Stomach smooth muscle (tissue), 2 donors: Measurements from ENCODE around the gene CA4.
"Not testable (repeated sequence)": the region's sequence is repeated elsewhere in the genome, so short reads cannot be mapped to it uniquely, and the experiment has no call there.

Experiments
- H3K27ac ChIP-seq: one replicate; pipeline ENCODE4 v1.7.0; 2013; ENCODE audit warnings: mild to moderate bottlenecking, low read length, inconsistent platforms
- H3K27me3 ChIP-seq, 2 donors: one replicate each; pipeline ENCODE4 v1.7.0; 2013; ENCODE audit warnings: low read length in 2 of 2; ENCODE audit not compliant: insufficient read depth in 2 of 2, control insufficient read depth in 1 of 2
- H3K36me3 ChIP-seq, 2 donors: one replicate each; pipeline ENCODE4 v1.7.0; 2013; ENCODE audit warnings: low read length in 2 of 2; ENCODE audit not compliant: control insufficient read depth in 2 of 2, insufficient read depth in 2 of 2
- H3K4me1 ChIP-seq: one replicate; pipeline ENCODE4 v1.7.0; 2013; ENCODE audit warnings: low read length; ENCODE audit not compliant: control insufficient read depth, insufficient read depth
- H3K4me3 ChIP-seq, 2 donors: one replicate each; pipeline ENCODE4 v1.7.0; 2013; ENCODE audit warnings: low read length in 2 of 2
- H3K9ac ChIP-seq, 2 donors: one replicate each; pipeline ENCODE4 v1.7.0; 2013; ENCODE audit warnings: low read length in 2 of 2, mild to moderate bottlenecking in 1 of 2
- H3K9me3 ChIP-seq, 2 donors: one replicate each; pipeline ENCODE4 v1.7.0; 2013; ENCODE audit warnings: low read length in 2 of 2; ENCODE audit not compliant: control insufficient read depth in 2 of 2
- donor health status: healthy.
- donor health status: Pancreatic carcinoma.

CA4 gene

GRCh38 chr17:60167065-60167741 lies 17.4 kb downstream of the CA4 start:
- Histone ChIP-seq H3K36me3 (no peaks in the 10 kb centered on the region), H3K27ac (no peak overlapping the region), H3K9me3 (no peaks in the 10 kb centered on the region), H3K9ac (no peak overlapping the region), H3K27me3 (peaks cover 3 to 5% of the 10 kb centered on the region in 2 donors), H3K4me1 (peaks cover 3% of the 10 kb centered on the region), H3K4me3 (no peak overlapping the region)

- Histone ChIP-seq H3K36me3 (no peaks in the 10 kb centered on the region), H3K9ac (no peak overlapping the region), H3K4me1 (no peaks in the 10 kb centered on the region), H3K27ac (no peak overlapping the region), H3K4me3 (no peak overlapping the region), H3K27me3 (peaks cover 0 to 5% of the 10 kb centered on the region in 2 donors), H3K9me3 (no peaks in the 10 kb centered on the region)
Measured at GRCh38 chr17:60168654-60169053, 18.9 kb downstream of the CA4 start.

DNA sequence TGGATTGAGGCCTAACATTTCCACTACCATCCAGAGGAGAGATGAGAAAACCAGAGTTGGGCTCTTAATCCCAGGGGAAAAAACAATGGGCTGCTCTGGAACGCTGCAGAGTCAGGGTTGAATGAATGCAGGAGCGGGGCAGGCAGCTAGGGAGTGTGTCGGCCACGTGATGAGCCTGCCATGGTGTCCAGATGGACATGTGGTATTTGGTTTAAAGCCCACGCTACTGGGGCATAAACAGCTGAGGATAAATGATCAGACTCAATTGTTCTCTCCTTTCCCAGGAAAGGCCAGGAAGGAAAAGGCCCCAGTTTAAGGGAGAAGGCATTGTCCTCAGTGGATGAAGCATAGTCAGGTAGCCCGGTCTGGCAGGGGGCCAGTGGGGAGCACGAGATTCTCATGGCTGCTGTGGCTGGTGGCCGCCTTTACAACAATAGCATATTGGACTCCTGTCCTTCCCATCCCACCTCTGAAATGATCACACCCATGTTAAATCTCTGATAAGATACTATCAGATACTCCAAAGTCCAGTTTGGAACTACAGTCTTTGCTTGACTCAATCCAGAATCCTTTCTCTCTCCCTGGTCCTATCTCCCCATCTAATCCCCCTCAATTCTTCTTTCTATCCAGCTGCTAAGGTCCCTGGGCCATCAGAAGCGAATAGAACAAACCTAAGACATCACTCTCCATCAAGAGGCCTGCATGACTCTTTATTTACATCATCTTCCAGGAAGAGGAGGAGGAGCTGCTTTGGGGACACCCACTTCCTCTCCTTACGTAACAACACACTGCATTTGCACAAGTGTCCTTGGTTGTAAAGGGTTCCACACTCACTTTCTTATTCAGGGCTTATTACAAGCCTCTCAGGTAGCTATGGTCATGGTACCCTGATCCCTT lies 20.4 kb downstream of the CA4 start:
- no peak overlapping the region for H3K9ac ChIP-seq
- H3K27me3 ChIP-seq = peaks cover 0 to 4% of the 10 kb centered on the region in 2 donors
- H3K4me3 ChIP-seq = no peak overlapping the region
- no peaks in the 10 kb centered on the region for H3K4me1 ChIP-seq
- no peaks in the 10 kb centered on the region for H3K9me3 ChIP-seq
- no peak overlapping the region for H3K27ac ChIP-seq
- no peaks in the 10 kb centered on the region for H3K36me3 ChIP-seq

DNA sequence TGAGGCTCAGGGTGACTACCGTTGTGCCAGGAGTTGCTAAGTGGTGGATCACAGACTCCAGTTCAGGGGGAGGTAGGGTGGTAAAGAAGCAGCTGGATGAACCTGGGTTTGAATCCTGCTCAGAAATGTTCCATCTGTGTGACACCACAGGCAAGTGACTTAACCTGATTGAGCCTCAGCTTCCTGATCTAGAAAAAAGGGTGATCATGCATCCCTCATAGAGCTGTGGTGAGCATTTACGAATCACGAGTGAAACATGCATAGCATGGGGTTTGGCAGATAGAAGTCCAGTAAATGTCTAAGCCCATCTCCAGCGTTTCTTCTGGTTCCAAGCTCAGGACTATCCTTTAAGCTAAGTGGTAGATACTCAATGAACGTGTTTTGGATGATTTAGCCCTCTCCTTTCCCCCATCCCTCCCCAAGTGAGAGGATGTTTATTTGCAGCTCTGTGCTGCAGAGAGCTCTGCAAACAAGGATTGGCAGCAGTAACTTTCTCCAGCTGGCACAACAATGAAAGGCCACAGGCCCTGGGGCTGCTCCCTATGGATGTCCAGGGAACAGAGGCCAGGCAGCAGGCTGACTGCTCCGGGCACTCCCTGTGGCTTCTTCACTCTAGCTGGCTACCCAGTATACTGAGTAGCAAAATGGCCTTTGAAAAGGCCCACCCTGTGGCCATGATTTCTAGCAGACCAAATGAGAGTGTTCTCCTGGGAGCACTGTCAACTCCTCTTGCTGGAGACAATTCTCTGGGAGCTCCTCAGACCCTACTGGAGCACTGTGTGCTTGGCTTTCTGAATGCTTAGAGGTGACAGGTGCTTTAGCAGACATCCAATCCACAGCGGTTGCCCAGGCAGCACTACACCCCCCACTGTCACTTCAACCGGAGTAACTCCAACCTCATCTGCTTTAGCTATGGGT lies 21.3 kb downstream of the CA4 start:
- no peaks in the 10 kb centered on the region for H3K4me1 ChIP-seq
- no peaks in the 10 kb centered on the region for H3K9me3 ChIP-seq
- H3K27ac ChIP-seq = no peak overlapping the region
- no peak overlapping the region for H3K4me3 ChIP-seq
- H3K36me3 ChIP-seq = no peaks in the 10 kb centered on the region
- no peak overlapping the region for H3K9ac ChIP-seq
- H3K27me3 ChIP-seq = no peaks in the 10 kb centered on the region

DNA sequence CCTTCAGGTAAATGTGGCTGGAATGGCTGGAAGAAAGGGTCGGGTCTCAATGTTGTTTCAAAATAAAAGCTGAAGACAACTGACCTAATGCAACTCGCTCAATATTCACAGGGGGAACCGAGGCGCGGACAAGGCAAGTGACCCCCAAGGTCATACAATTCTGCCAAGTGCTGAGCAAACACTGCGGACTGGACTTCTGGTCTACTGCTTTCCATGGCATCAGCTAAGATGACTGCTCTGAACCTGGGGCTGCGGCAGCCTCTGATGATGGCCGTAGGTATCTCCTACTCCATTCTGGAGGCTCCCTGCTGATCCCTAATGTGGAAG lies 21.9 kb downstream of the CA4 start:
- H3K36me3 ChIP-seq = peaks cover 0 to 1% of the 10 kb centered on the region in 2 donors
- no peaks in the 10 kb centered on the region for H3K9me3 ChIP-seq
- no peak overlapping the region for H3K27ac ChIP-seq
- no peak overlapping the region for H3K9ac ChIP-seq
- H3K4me3 ChIP-seq = no peak overlapping the region
- H3K4me1 ChIP-seq = no peaks in the 10 kb centered on the region
- no peaks in the 10 kb centered on the region for H3K27me3 ChIP-seq

GRCh38 chr17:60173304-60173819 lies 23.6 kb downstream of the CA4 start:
- Histone ChIP-seq H3K4me1 (no peaks in the 10 kb centered on the region), H3K9ac (no peak overlapping the region), H3K27ac (no peak overlapping the region), H3K9me3 (no peaks in the 10 kb centered on the region), H3K27me3 (no peaks in the 10 kb centered on the region), H3K4me3 (no peak overlapping the region), H3K36me3 (peaks cover 0 to 5% of the 10 kb centered on the region in 2 donors)

DNA sequence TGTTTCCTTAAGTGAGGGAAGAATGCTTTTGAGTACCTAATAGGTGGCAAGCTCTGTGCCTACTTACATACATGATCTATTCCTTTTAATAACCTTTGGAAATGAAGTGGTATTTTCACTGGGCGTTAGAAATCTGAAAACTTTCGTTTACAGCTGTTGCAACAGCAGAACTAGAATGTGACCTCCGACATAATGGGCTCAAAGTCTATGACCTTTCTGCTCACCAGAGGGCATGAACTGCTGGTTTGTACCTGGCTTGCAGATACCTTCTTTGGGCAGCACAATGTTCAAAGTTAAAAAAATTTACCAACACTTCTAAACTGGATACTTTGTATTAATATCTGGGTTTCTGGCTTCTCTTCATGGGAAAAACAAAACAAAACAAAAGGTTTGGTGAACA lies 24.3 kb downstream of the CA4 start:
- Histone ChIP-seq H3K4me1 (no peaks in the 10 kb centered on the region), H3K27me3 (no peaks in the 10 kb centered on the region), H3K36me3 (peaks cover 0 to 6% of the 10 kb centered on the region in 2 donors), H3K4me3 (no peak overlapping the region), H3K9me3 (no peaks in the 10 kb centered on the region), H3K27ac (no peak overlapping the region), H3K9ac (no peak overlapping the region)

DNA sequence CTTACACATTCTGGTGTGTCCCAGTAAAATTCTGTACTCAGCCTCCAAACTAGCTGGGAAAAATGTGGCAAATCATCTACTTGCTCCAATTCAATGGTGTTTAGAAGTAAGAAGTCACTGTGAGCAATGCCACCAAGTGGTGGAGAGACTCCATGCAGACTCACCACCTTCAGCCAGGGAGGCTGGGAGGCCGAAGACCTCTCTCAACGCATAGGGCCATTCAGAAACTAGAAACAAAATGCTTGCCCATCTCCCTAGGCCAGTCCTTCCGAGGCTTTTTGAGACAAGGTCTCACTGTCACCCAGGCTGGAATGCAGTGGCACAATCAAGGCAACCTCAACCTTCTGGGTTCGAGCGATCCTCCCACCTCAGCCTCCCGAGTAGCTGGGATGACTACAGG lies 25.0 kb downstream of the CA4 start:
- H3K27ac ChIP-seq, H3K27me3 ChIP-seq, H3K4me3 ChIP-seq: not testable (repeated sequence)

GRCh38 chr17:60176763-60177162 lies 27.0 kb downstream of the CA4 start:
- not testable (repeated sequence) for H3K27ac ChIP-seq, H3K9ac ChIP-seq, H3K27me3 ChIP-seq, H3K9me3 ChIP-seq, H3K4me1 ChIP-seq, H3K4me3 ChIP-seq
- H3K36me3 ChIP-seq = peaks cover 9 to 10% of the 10 kb centered on the region in 2 donors

More for the DNA sequence above, 25.0 kb downstream of the CA4 start:
- H3K36me3 ChIP-seq, H3K9ac ChIP-seq, H3K9me3 ChIP-seq, H3K4me1 ChIP-seq: not testable (repeated sequence)

DNA sequence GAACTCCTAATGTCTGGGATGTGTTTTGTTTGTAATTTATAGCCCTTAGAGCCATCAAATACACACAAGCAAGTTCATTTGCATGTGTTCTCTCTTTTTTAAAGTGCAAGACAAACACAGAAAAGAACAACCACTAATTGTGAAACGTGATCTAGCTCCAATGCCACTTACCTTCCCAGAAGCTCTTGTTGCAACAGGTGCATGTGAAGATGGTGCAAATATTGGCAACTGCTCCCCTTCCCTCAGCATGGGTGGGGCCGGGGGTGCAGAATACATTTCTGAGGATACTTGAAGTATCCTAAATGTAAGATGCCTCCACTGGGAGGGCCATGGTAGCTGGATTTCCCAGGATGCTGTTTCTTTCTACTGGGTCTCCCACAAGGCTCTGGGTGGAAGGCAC lies 28.4 kb downstream of the CA4 start:
- H3K36me3 ChIP-seq = peaks cover 13 to 18% of the 10 kb centered on the region in 2 donors
- not testable (repeated sequence) for H3K4me1 ChIP-seq

More for the DNA sequence above, 28.4 kb downstream of the CA4 start:
- not testable (repeated sequence) for H3K27me3 ChIP-seq, H3K9me3 ChIP-seq, H3K27ac ChIP-seq, H3K9ac ChIP-seq, H3K4me3 ChIP-seq
